Type B pancreatic cell (in vitro differentiated cells): Measurements from ENCODE around the gene DNAJC27. TPM values are rescaled to one million over a fixed set of nuclear protein-coding genes. Genes with fewer than 3 reads are reported as not detected.
"Not testable (repeated sequence)": the region's sequence is repeated elsewhere in the genome, so short reads cannot be mapped to it uniquely, and the experiment has no call there.

Source experiments
- DNase-seq: peaks from one replicate; pipeline ENCODE4 v3.0.0; 2021; ENCODE audit warnings: mixed read lengths; ENCODE audit not compliant: unreplicated experiment; ENCODE audit errors: extremely low spot score
- H3K27ac Mint-ChIP-seq: 2 replicates; pipeline ENCODE4 v1.8.0; 2021; ENCODE audit warnings: mild to moderate bottlenecking, mixed read lengths
- H3K27me3 Mint-ChIP-seq: 2 replicates; pipeline ENCODE4 v1.8.0; 2021; ENCODE audit warnings: mixed read lengths
- H3K36me3 Mint-ChIP-seq: 2 replicates; pipeline ENCODE4 v1.8.0; 2021; ENCODE audit warnings: mixed read lengths
- H3K4me1 Mint-ChIP-seq: one replicate; pipeline ENCODE4 v1.8.0; 2021; ENCODE audit warnings: mixed read lengths; ENCODE audit not compliant: unreplicated experiment
- H3K4me3 Mint-ChIP-seq: 2 replicates; pipeline ENCODE4 v1.8.0; 2021; ENCODE audit warnings: mild to moderate bottlenecking, mixed read lengths
- H3K9me3 Mint-ChIP-seq: 2 replicates; pipeline ENCODE4 v1.8.0; 2021; ENCODE audit warnings: mixed read lengths
- CTCF ChIP-seq: fragments of 200-600 bp; sonication (generic); conservative IDR thresholded peaks from 2 replicates; pipeline ENCODE4 v1.5.0; 2021; ENCODE audit warnings: antibody characterized with exemption, mild to moderate bottlenecking
- long read RNA-seq: library from polyadenylated mRNA; unstranded; transcript quantifications from one replicate; pipeline ENCODE4 v2.0.0, GENCODE V29; 2020
- total RNA-seq: library from RNA; stranded (reverse); gene quantifications from 2 replicates; pipeline ENCODE4 v1.2.1, GENCODE V29; 2021; ENCODE audit warnings: low replicate concordance

DNAJC27 gene
- total RNA-seq: 7.5 and 9.1 TPM in 2 replicates
- long read RNA-seq, full-length matches to known transcripts: 1 of 8 reads
- long read RNA-seq, partial matches to known transcripts: 3 of 8 reads
- long read RNA-seq, other reads (novel, unspliced or antisense): 4 of 8 reads

GRCh38 chr2:24971536-24972314 is at the start of gene DNAJC27:
Gene DNAJC27, minus strand, starts transcription at chr2:24971955. Its CDS starts 51 bp downstream, at chr2:24971904.
- TF ChIP-seq CTCF: peak; percentile 33
- H3K36me3 Mint-ChIP-seq: peaks cover 4% of the 10 kb centered on the region
- no peaks in the 10 kb centered on the region for H3K4me1 Mint-ChIP-seq
- no peaks in the 10 kb centered on the region for H3K27me3 Mint-ChIP-seq
- H3K27ac Mint-ChIP-seq: peak within 1 kb of the TSS; percentile 100
- peak; percentile 99 for DNase-seq
- no peaks in the 10 kb centered on the region for H3K9me3 Mint-ChIP-seq
- H3K4me3 Mint-ChIP-seq: peak within 1 kb of the TSS; percentile 99

- peak; percentile 19 for TF ChIP-seq CTCF
- no peaks in the 10 kb centered on the region for H3K9me3 Mint-ChIP-seq
- H3K4me3 Mint-ChIP-seq: no peak overlapping the region
- no peak for DNase-seq
- no peaks in the 10 kb centered on the region for H3K36me3 Mint-ChIP-seq
- H3K4me1 Mint-ChIP-seq: peaks cover 3% of the 10 kb centered on the region
- no peak overlapping the region for H3K27ac Mint-ChIP-seq
- H3K27me3 Mint-ChIP-seq: peaks cover 6% of the 10 kb centered on the region
Measured at GRCh38 chr2:25018681-25019080, 46.9 kb upstream of the DNAJC27 start.

GRCh38 chr2:25014631-25015030 is 42.9 kb upstream of the DNAJC27 start:
- no peaks in the 10 kb centered on the region for H3K27me3 Mint-ChIP-seq
- no peaks in the 10 kb centered on the region for H3K36me3 Mint-ChIP-seq
- DNase-seq: no peak
- no peak overlapping the region for H3K27ac Mint-ChIP-seq
- no peak overlapping the region for H3K4me3 Mint-ChIP-seq
- no peak for TF ChIP-seq CTCF
- H3K4me1 Mint-ChIP-seq: peaks cover 3% of the 10 kb centered on the region
- H3K9me3 Mint-ChIP-seq: no peaks in the 10 kb centered on the region

- not testable (repeated sequence) for H3K36me3 Mint-ChIP-seq, H3K27ac Mint-ChIP-seq, H3K27me3 Mint-ChIP-seq, H3K4me1 Mint-ChIP-seq, H3K4me3 Mint-ChIP-seq, DNase-seq, H3K9me3 Mint-ChIP-seq
Measured at GRCh38 chr2:25011342-25011741, 39.6 kb upstream of the DNAJC27 start.

- no peak for TF ChIP-seq CTCF
- DNase-seq: no peak
- no peaks in the 10 kb centered on the region for H3K27me3 Mint-ChIP-seq
- H3K4me1 Mint-ChIP-seq: no peaks in the 10 kb centered on the region
- no peak overlapping the region for H3K4me3 Mint-ChIP-seq
- no peaks in the 10 kb centered on the region for H3K36me3 Mint-ChIP-seq
- no peaks in the 10 kb centered on the region for H3K9me3 Mint-ChIP-seq
- no peak overlapping the region for H3K27ac Mint-ChIP-seq
Measured at GRCh38 chr2:25009954-25010353, 38.2 kb upstream of the DNAJC27 start.

GRCh38 chr2:25002066-25002465 is 30.3 kb upstream of the DNAJC27 start:
- no peak for TF ChIP-seq CTCF
- no peak for DNase-seq
- no peaks in the 10 kb centered on the region for H3K9me3 Mint-ChIP-seq
- H3K4me1 Mint-ChIP-seq: peaks cover 9% of the 10 kb centered on the region
- no peak overlapping the region for H3K27ac Mint-ChIP-seq
- H3K4me3 Mint-ChIP-seq: no peak overlapping the region
- peaks cover 11% of the 10 kb centered on the region for H3K27me3 Mint-ChIP-seq
- no peaks in the 10 kb centered on the region for H3K36me3 Mint-ChIP-seq
